Tibial nerve (tissue), 4 donors: ENCODE measurements around the gene HABP2. TPM values are rescaled to one million over a fixed set of nuclear protein-coding genes. Genes with fewer than 3 reads are reported as not detected.

Experiments used
- DNase-seq, 2 donors: peaks; one replicate each; pipeline ENCODE4 v3.0.0-alpha.2; 2019; ENCODE audit warnings: low spot score in 2 of 2
- H3K27ac ChIP-seq, 4 donors: fragments of 200-600 bp; sonication (generic) in 3 of 4; one replicate each; pipeline ENCODE4 v1.5.1; 2017 to 2019; ENCODE audit warnings: mild to moderate bottlenecking in 1 of 4
- H3K27me3 ChIP-seq, 2 donors: fragments of 200-600 bp; sonication (generic) in 1 of 2; one replicate each; pipeline versions ENCODE4 v1.5.1 to v1.6.0; 2017 to 2019
- H3K36me3 ChIP-seq, 3 donors: fragments of 200-600 bp; sonication (generic); one replicate each; pipeline ENCODE4 v1.5.1; 2018 to 2019
- H3K4me1 ChIP-seq, 4 donors: fragments of 200-600 bp; sonication (generic) in 3 of 4; one replicate each; pipeline ENCODE4 v1.5.1; 2017 to 2019
- H3K4me3 ChIP-seq, 4 donors: fragments of 200-600 bp; sonication (generic) in 3 of 4; one replicate each; pipeline ENCODE4 v1.5.1; 2017 to 2019; ENCODE audit warnings: mild to moderate bottlenecking in 1 of 4, moderate library complexity in 1 of 4
- H3K9me3 ChIP-seq, 4 donors: fragments of 200-600 bp; sonication (generic) in 3 of 4; one replicate each; pipeline ENCODE4 v1.5.1; 2017 to 2019
- CTCF ChIP-seq, 5 experiments: fragments of 200-600 bp in 3 of 5; fragments of 450-650 bp in 2 of 5; sonication (generic) in 3 of 5; IDR thresholded peaks; one replicate each; pipeline ENCODE4 v1.5.1; 2016 to 2019; ENCODE audit warnings: antibody characterized with exemption in 5 of 5, mild to moderate bottlenecking in 3 of 5, moderate library complexity in 2 of 5
- EP300 ChIP-seq, 2 donors: sonication (generic); formaldehyde crosslinking; IDR thresholded peaks; one replicate each; pipeline ENCODE4 v1.6.1; 2017; ENCODE audit warnings: antibody characterized with exemption in 2 of 2, mild to moderate bottlenecking in 1 of 2
- POLR2A ChIP-seq, 2 donors: fragments of 450-650 bp; IDR thresholded peaks; one replicate each; pipeline ENCODE4 v1.6.1; 2017; ENCODE audit warnings: antibody characterized with exemption in 2 of 2, mild to moderate bottlenecking in 2 of 2, moderate library complexity in 2 of 2
- WGBS, 2 donors: methylation state at CpG; one replicate each; pipeline ENCODE4 v1.1.5; 2018; 5-methylcytosine and 5-hydroxymethylcytosine counted together
- total RNA-seq, 4 donors: library from RNA; depleted of rRNA; stranded (reverse); fragments of >200 nt; gene quantifications; one replicate each; pipeline ENCODE4 v1.1.0, GENCODE V29; 2016

HABP2 gene
- total RNA-seq, 4 donors from 2014 or later = not detected

- Histone ChIP-seq H3K9me3 (no peaks in the 10 kb centered on the region), H3K27me3 (no peaks in the 10 kb centered on the region), H3K27ac (no peak overlapping the region), H3K4me1 (peaks cover 0 to 13% (median 0%) of the 10 kb centered on the region in 4 donors), H3K36me3 (no peaks in the 10 kb centered on the region), H3K4me3 (no peak overlapping the region)
- 75 to 85% methylated on average over 3 of the region's 3 CpGs for WGBS, 2 donors
- no peak for TF ChIP-seq EP300 (IDR thresholded peaks at IDR 0.05)
- DNase-seq = no peak
Measured at GRCh38 chr10:113518415-113518814, 34.4 kb upstream of the HABP2 start.

GRCh38 chr10:113518816-113519591, 33.8 kb upstream of the HABP2 start:
- 70 to 72% methylated on average over 10 of the region's 10 CpGs for WGBS, 2 donors
- H3K27me3 ChIP-seq = no peaks in the 10 kb centered on the region
- TF ChIP-seq EP300 (IDR thresholded peaks at IDR 0.05) (no peak), POLR2A (IDR thresholded peaks at IDR 0.05) (no peak)

GRCh38 chr10:113519681-113520115, 33.2 kb upstream of the HABP2 start:
- no peak overlapping the region for H3K27ac ChIP-seq

More at GRCh38 chr10:113518816-113519591, 33.8 kb upstream of the HABP2 start:
- Histone ChIP-seq H3K27ac (no peak overlapping the region), H3K4me3 (no peak overlapping the region), H3K9me3 (no peaks in the 10 kb centered on the region), H3K36me3 (no peaks in the 10 kb centered on the region), H3K4me1 (peaks cover 0 to 16% (median 0%) of the 10 kb centered on the region in 4 donors)
- DNase-seq = no peak

GRCh38 chr10:113520261-113520660, 32.6 kb upstream of the HABP2 start:
- WGBS, 2 donors = 96 to 100% methylated on average over 2 of the region's 2 CpGs
- H3K4me1 ChIP-seq = peaks cover 0 to 16% (median 0%) of the 10 kb centered on the region in 4 donors
- no peak overlapping the region for H3K27ac ChIP-seq

More at GRCh38 chr10:113519681-113520115, 33.2 kb upstream of the HABP2 start:
- no peaks in the 10 kb centered on the region for H3K36me3 ChIP-seq
- no peak for TF ChIP-seq POLR2A (IDR thresholded peaks at IDR 0.05)
- H3K9me3 ChIP-seq = no peaks in the 10 kb centered on the region
- H3K4me1 ChIP-seq = peaks cover 0 to 16% (median 0%) of the 10 kb centered on the region in 4 donors
- 80 to 88% methylated on average over 9 to 10 of the region's 10 CpGs for WGBS, 2 donors
- no peak overlapping the region for H3K4me3 ChIP-seq
- H3K27me3 ChIP-seq = no peaks in the 10 kb centered on the region
- no peak for DNase-seq

GRCh38 chr10:113520690-113521474, 32.0 kb upstream of the HABP2 start:
- Histone ChIP-seq H3K36me3 (no peaks in the 10 kb centered on the region), H3K4me1 (peaks cover 0 to 16% (median 0%) of the 10 kb centered on the region in 4 donors), H3K27ac (no peak overlapping the region), H3K4me3 (no peak overlapping the region), H3K27me3 (no peaks in the 10 kb centered on the region), H3K9me3 (no peaks in the 10 kb centered on the region)
- WGBS, 2 donors = 35 to 40% methylated on average over 8 of the region's 8 CpGs
- TF ChIP-seq CTCF (IDR thresholded peaks at IDR 0.05) (peak; percentile 85 to 95 (median 92)), EP300 (IDR thresholded peaks at IDR 0.05) (no peak), POLR2A (IDR thresholded peaks at IDR 0.05) (no peak)
- DNase-seq = peak; percentile 36 to 82

More at GRCh38 chr10:113520261-113520660, 32.6 kb upstream of the HABP2 start:
- no peaks in the 10 kb centered on the region for H3K36me3 ChIP-seq
- no peak for TF ChIP-seq POLR2A (IDR thresholded peaks at IDR 0.05)
- no peak for TF ChIP-seq EP300 (IDR thresholded peaks at IDR 0.05)
- no peak for TF ChIP-seq CTCF (IDR thresholded peaks at IDR 0.05)
- H3K9me3 ChIP-seq = no peaks in the 10 kb centered on the region
- H3K4me3 ChIP-seq = no peak overlapping the region
- DNase-seq = no peak
- H3K27me3 ChIP-seq = no peaks in the 10 kb centered on the region

- no peak overlapping the region for H3K27ac ChIP-seq
- H3K4me3 ChIP-seq = no peak overlapping the region
- no peak for DNase-seq
Measured at GRCh38 chr10:113521475-113521795, 31.4 kb upstream of the HABP2 start.

More at GRCh38 chr10:113521475-113521795, 31.4 kb upstream of the HABP2 start:
- Histone ChIP-seq H3K27me3 (no peaks in the 10 kb centered on the region), H3K9me3 (no peaks in the 10 kb centered on the region), H3K4me1 (peaks cover 0 to 16% (median 0%) of the 10 kb centered on the region in 4 donors), H3K36me3 (no peaks in the 10 kb centered on the region)
- no peak for TF ChIP-seq EP300 (IDR thresholded peaks at IDR 0.05)
- no peak for TF ChIP-seq CTCF (IDR thresholded peaks at IDR 0.05)
- TF ChIP-seq POLR2A (IDR thresholded peaks at IDR 0.05) = no peak
- 53 to 63% methylated on average over 2 of the region's 2 CpGs for WGBS, 2 donors
